Esophagus (tissue), 2 donors: ENCODE data around the gene FBXL4. TPM values are rescaled to one million over a fixed set of nuclear protein-coding genes. Genes with fewer than 3 reads are reported as not detected.

Experiments
- H3K27ac ChIP-seq, 2 donors: one replicate each; pipeline ENCODE4 v1.5.1; 2013; ENCODE audit warnings: low read depth in 2 of 2, mild to moderate bottlenecking in 2 of 2, inconsistent platforms in 1 of 2, low read length in 1 of 2, moderate library complexity in 1 of 2
- H3K27me3 ChIP-seq, 2 donors: one replicate each; pipeline ENCODE4 v1.6.1; 2013; ENCODE audit warnings: low read length in 2 of 2, control low read depth in 1 of 2, mild to moderate bottlenecking in 1 of 2; ENCODE audit not compliant: insufficient read depth in 2 of 2, control insufficient read depth in 1 of 2
- H3K36me3 ChIP-seq, 2 donors: one replicate each; pipeline ENCODE4 v1.6.1; 2013; ENCODE audit warnings: low read length in 1 of 2; ENCODE audit not compliant: control insufficient read depth in 2 of 2, insufficient read depth in 2 of 2
- H3K4me1 ChIP-seq, 2 donors: one replicate each; pipeline ENCODE4 v1.6.1; 2013; ENCODE audit warnings: low read length in 1 of 2; ENCODE audit not compliant: control insufficient read depth in 2 of 2, insufficient read depth in 2 of 2
- H3K4me3 ChIP-seq, 2 donors: one replicate each; pipeline ENCODE4 v1.5.1; 2013; ENCODE audit warnings: low read length in 2 of 2, mild to moderate bottlenecking in 2 of 2, low read depth in 1 of 2, moderate library complexity in 1 of 2
- H3K9me3 ChIP-seq, 2 donors: one replicate each; pipeline ENCODE4 v1.6.1; 2013; ENCODE audit warnings: mild to moderate bottlenecking in 2 of 2, low read depth in 1 of 2, low read length in 1 of 2, moderate library complexity in 1 of 2; ENCODE audit not compliant: control insufficient read depth in 2 of 2, insufficient read depth in 1 of 2
- WGBS, 2 donors: extraction: QIAGEN DNeasy Blood & Tissue Kit; methylation state at CpG; one replicate each; pipeline ENCODE4 v1.1.7; 2013; 5-methylcytosine and 5-hydroxymethylcytosine counted together
- polyA plus RNA-seq, 2 donors: library from polyadenylated mRNA; stranded (reverse); fragments of 200-250 nt; gene quantifications; one replicate each; pipeline ENCODE4 v1.2.3, GENCODE V29; 2013
- donor health status: healthy with polysubstance abuse.
- donor health status: Bipolar disorder and iron deficiency.

The FBXL4 gene
- 1 to 10 TPM; 2.4 to 2.9 TPM for polyA plus RNA-seq

DNA sequence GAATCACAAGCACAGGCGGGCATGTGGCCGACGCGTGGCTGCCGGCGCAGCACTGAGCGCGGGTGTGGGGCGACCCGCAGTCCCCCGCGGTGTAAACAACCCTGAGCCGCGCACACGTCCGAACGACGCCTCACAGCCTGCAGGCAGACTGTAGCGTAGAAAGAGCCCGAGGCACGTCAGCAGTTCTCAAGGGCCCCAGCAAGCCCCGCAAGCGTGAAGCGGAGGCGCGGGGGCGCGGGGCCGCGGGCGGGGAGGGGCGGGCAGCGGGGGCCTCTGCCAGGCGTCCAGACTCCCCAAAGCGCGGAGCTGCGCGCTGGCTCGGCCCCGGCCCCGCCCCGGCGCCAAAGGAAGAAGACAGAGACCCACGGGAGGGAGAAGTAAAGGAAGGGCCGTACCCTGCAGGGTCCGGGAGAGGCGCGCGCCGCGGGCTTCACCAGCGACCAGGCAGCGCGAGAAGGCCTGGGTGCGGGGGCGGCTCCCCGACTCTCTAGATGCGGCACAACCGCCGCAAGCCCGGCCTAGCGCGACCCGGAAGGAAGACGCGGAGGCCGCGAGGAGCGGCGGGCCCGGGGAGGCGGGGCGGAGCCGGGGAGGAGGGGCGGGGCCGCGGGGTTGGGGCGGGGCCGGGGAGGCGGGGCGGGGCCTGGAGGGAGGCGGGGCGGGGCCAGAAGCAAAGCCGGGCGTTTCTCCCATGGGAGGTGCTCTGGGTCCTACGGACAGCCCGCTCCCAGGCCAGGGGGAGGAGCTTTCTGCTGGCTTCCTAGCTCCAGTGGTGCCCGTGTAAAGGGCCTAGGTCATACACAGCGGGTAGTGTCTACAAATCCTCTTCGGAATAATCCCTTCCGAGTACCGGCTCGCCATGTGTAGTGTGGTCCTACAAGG, at the start of gene FBXL4:
Gene FBXL4, minus strand, starts transcription at position 536 of the 882 bp plus-strand sequence. CDS start 20,958 bp downstream, outside the sequence.
- Histone ChIP-seq H3K36me3 (no peaks in the 10 kb centered on the region), H3K27me3 (no peaks in the 10 kb centered on the region), H3K9me3 (no peaks in the 10 kb centered on the region), H3K4me1 (no peaks in the 10 kb centered on the region), H3K27ac (peak within 1 kb of the TSS; percentile 91 to 92), H3K4me3 (peak within 1 kb of the TSS; percentile 91 to 96)
- 2 to 4% methylated on average over 51 to 93 of the region's 93 CpGs for WGBS, 2 donors

DNA sequence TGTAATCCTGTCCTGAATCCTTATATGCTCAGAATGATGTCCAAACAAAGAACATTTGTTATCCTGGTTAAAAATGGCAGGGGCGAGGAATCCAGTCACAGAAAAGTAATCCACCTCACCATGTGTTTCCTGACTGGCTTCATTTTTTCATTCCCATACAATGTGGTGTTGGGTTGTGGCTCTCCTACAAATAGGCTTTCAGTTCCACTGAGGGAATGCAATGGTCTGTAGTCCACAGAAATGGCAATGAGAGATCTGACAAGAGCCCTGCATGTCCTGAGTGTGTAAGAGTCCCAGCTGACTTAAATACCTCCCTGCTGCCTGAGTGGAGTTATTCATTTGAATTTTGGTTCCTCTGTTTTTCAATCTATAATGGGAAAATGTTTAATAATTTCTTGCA, 47.4 kb upstream of the FBXL4 start:
- H3K27ac ChIP-seq = no peak overlapping the region
- WGBS, 2 donors = 70 to 75% methylated on average over 1 of the region's 1 CpG
- no peaks in the 10 kb centered on the region for H3K9me3 ChIP-seq
- H3K27me3 ChIP-seq = no peaks in the 10 kb centered on the region
- no peaks in the 10 kb centered on the region for H3K36me3 ChIP-seq
- no peak overlapping the region for H3K4me3 ChIP-seq
- no peaks in the 10 kb centered on the region for H3K4me1 ChIP-seq

GRCh38 chr6:98992535-98992934, 44.8 kb upstream of the FBXL4 start:
- Histone ChIP-seq H3K4me1 (no peaks in the 10 kb centered on the region), H3K27me3 (no peaks in the 10 kb centered on the region), H3K36me3 (no peaks in the 10 kb centered on the region), H3K27ac (no peak overlapping the region), H3K4me3 (no peak overlapping the region), H3K9me3 (no peaks in the 10 kb centered on the region)
- WGBS, 2 donors = 46 to 55% methylated on average over 1 of the region's 1 CpG

DNA sequence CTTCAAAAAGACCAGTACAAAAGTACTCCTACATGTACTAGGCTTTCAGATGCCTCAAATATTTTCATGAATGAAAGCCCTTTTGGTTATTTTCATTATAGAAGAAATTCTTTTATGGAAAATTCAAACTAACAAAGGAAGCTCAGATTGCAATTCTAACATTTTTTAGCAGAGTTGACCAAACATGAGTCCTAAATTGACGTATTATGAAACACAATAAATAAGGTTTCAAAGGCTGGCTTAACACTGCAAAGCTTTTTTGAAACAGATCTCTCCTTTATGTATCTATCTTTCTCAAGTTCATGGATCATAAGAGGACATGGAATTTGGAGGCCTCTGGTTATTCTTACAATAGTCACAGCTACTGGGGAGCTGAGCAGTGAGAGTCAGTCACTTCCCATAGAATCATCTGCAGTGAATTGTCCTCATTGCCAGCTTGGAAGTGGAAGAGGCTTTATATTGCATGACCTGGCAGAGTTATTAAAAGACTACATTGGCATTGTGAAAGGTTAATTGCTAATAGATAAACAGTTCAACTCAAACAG, 38.4 kb upstream of the FBXL4 start:
- 66 to 82% methylated on average over 1 of the region's 1 CpG for WGBS, 2 donors
- no peak overlapping the region for H3K4me3 ChIP-seq
- H3K4me1 ChIP-seq = no peaks in the 10 kb centered on the region
- H3K27me3 ChIP-seq = no peaks in the 10 kb centered on the region
- H3K9me3 ChIP-seq = no peaks in the 10 kb centered on the region
- no peaks in the 10 kb centered on the region for H3K36me3 ChIP-seq
- H3K27ac ChIP-seq = no peak overlapping the region

DNA sequence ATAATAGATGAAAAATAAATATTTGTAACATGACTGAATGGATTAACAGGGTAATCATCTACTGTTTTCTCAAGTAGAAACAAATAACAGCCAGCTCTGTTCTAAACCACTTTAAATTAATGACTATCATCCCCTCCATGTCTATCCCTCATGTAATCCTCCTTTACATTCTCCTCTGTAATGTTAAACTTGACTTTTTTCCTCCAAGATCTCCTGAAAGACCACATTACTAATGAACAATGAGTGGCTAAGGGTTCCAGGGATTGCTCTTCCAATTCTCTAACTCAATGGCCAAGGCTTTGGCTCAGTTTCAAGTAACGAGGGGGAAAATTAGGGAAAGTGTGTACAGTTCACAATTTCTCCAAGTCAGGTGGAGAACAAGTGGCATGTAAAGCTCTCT, 37.6 kb upstream of the FBXL4 start:
- WGBS, 2 donors = 66 to 71% methylated on average over 1 of the region's 1 CpG
- H3K9me3 ChIP-seq = no peaks in the 10 kb centered on the region
- no peak overlapping the region for H3K4me3 ChIP-seq
- H3K4me1 ChIP-seq = no peaks in the 10 kb centered on the region
- H3K36me3 ChIP-seq = no peaks in the 10 kb centered on the region
- H3K27ac ChIP-seq = no peak overlapping the region
- no peaks in the 10 kb centered on the region for H3K27me3 ChIP-seq

GRCh38 chr6:98984121-98984520, 36.4 kb upstream of the FBXL4 start:
- no peaks in the 10 kb centered on the region for H3K27me3 ChIP-seq
- H3K4me1 ChIP-seq = no peaks in the 10 kb centered on the region
- 82 to 88% methylated on average over 1 of the region's 1 CpG for WGBS, 2 donors
- no peak overlapping the region for H3K27ac ChIP-seq
- no peaks in the 10 kb centered on the region for H3K36me3 ChIP-seq
- H3K9me3 ChIP-seq = no peaks in the 10 kb centered on the region
- no peak overlapping the region for H3K4me3 ChIP-seq

DNA sequence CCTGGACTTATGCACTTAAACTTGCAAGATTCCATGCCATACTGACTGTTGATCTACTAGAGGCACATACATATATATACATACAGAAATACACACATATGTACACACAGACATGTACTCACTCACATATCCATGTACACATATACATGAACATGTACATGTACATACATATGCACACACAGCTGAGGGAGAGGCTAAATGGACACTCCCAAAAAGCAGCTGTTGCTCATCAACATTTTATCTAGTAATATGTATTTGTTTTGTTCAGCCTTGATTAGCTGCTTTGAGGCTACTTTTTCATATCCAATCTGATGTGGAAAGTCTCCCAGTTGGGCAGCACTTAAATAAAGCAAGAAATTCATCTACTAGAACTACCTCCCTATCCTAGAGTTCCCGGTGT, 33.7 kb upstream of the FBXL4 start:
- Histone ChIP-seq H3K27ac (no peak overlapping the region), H3K9me3 (no peaks in the 10 kb centered on the region), H3K4me1 (no peaks in the 10 kb centered on the region), H3K27me3 (no peaks in the 10 kb centered on the region), H3K4me3 (no peak overlapping the region), H3K36me3 (no peaks in the 10 kb centered on the region)
- WGBS, 2 donors = 79 to 89% methylated on average over 1 of the region's 1 CpG

- no peak overlapping the region for H3K4me3 ChIP-seq
- no peaks in the 10 kb centered on the region for H3K36me3 ChIP-seq
- 86 to 88% methylated on average over 2 of the region's 2 CpGs for WGBS, 2 donors
- no peaks in the 10 kb centered on the region for H3K4me1 ChIP-seq
- H3K27me3 ChIP-seq = no peaks in the 10 kb centered on the region
- no peak overlapping the region for H3K27ac ChIP-seq
- no peaks in the 10 kb centered on the region for H3K9me3 ChIP-seq
Observed at GRCh38 chr6:98980819-98981218, 33.1 kb upstream of the FBXL4 start.

- Histone ChIP-seq H3K9me3 (no peaks in the 10 kb centered on the region), H3K4me3 (no peak overlapping the region), H3K4me1 (no peaks in the 10 kb centered on the region), H3K36me3 (no peaks in the 10 kb centered on the region), H3K27me3 (no peaks in the 10 kb centered on the region), H3K27ac (no peak overlapping the region)
- 60 to 64% methylated on average over 2 of the region's 2 CpGs for WGBS, 2 donors
Observed at GRCh38 chr6:98977671-98978292, 30.0 kb upstream of the FBXL4 start.
